A549 (cell line): ENCODE measurements around the gene DDB1. TPM values are rescaled to one million over a fixed set of nuclear protein-coding genes. Genes with fewer than 3 reads are reported as not detected.

Experiments used
- ATAC-seq, 2 experiments: fragments of 200-7000 bp in 1 of 2; fragments of >200 bp in 1 of 2; cut with Nextera tagmentation in 1 of 2; cut with Tn5 transposase in 1 of 2; 3 replicates each; pipeline versions ENCODE4 v1.8.0 to v1.9.1; 2018 to 2020; ENCODE audit warnings: mild to moderate bottlenecking in 1 of 2, moderate library complexity in 1 of 2
- CTCF ChIA-PET: fragments of 300-600 bp; sonication (Branson Sonifier 250); formaldehyde crosslinking; extraction: SDS; loops from one replicate; lab custom pipeline; 2021; ENCODE audit warnings: antibody characterized with exemption, inconsistent platforms; lab: Yijun Ruan, JAX
- POLR2A ChIA-PET: fragments of 350-600 bp; formaldehyde crosslinking; extraction: SDS; loops from one replicate; lab custom pipeline; 2021; ENCODE audit warnings: antibody characterized with exemption, inconsistent platforms; lab: Yijun Ruan, JAX
- DNase-seq, 2 experiments: peaks; one replicate each; pipeline versions ENCODE4 v3.0.0 to v3.0.0-alpha.2; 2011 to 2016; ENCODE audit warnings: low read depth in 1 of 2, low spot score in 1 of 2
- FAIRE-seq: peaks from 2 replicates; lab custom pipeline; 2011; peaks lifted over from hg19 to GRCh38; lab: Jason Lieb, UNC
- H3K27ac ChIP-seq, 2 experiments: fragments of >200 bp; sonication (Bioruptor Twin); formaldehyde crosslinking; 3 replicates each; pipeline ENCODE4 v1.5.1; 2016 to 2017
- H3K4me1 ChIP-seq: fragments of >200 bp; sonication (Bioruptor Twin); formaldehyde crosslinking; 3 replicates; pipeline ENCODE4 v1.6.1; 2016
- H3K4me2 ChIP-seq: fragments of >200 bp; sonication (Bioruptor Twin); formaldehyde crosslinking; 3 replicates; pipeline ENCODE4 v1.6.1; 2016
- H3K4me3 ChIP-seq: fragments of >200 bp; sonication (Bioruptor Twin); formaldehyde crosslinking; 3 replicates; pipeline ENCODE4 v1.5.1; 2016
- H3K9me3 ChIP-seq: fragments of >200 bp; sonication (Bioruptor Twin); formaldehyde crosslinking; 3 replicates; pipeline ENCODE4 v1.6.1; 2016
- ATOH8 ChIP-seq: fragments of 250-450 bp; sonication (Bioruptor Pico); IDR thresholded peaks from 2 replicates; pipeline ENCODE4 v1.5.0; 2020; ENCODE audit warnings: low read depth, mild to moderate bottlenecking, moderate library complexity
- BCL3 ChIP-seq: fragments of >200 bp; sonication (Bioruptor Twin); formaldehyde crosslinking; IDR thresholded peaks from 3 replicates; pipeline ENCODE4 v1.6.1; 2016
- CBX2 ChIP-seq: fragments of 200-600 bp; sonication (generic); IDR thresholded peaks from 2 replicates; pipeline ENCODE4 v1.6.1; 2016; ENCODE audit warnings: low read depth, mild to moderate bottlenecking, borderline replicate concordance
- CBX8 ChIP-seq: fragments of 200-600 bp; sonication (generic); IDR thresholded peaks from 2 replicates; pipeline ENCODE4 v1.6.1; 2016
- CEBPB ChIP-seq, 2 experiments: fragments of >200 bp in 1 of 2; sonication (Bioruptor Twin) in 1 of 2; formaldehyde crosslinking in 1 of 2; IDR thresholded peaks; 2 replicates each; pipeline ENCODE4 v1.6.1; 2012 to 2016
- CHD4 ChIP-seq: fragments of 200-600 bp; sonication (generic); IDR thresholded peaks from 2 replicates; pipeline ENCODE4 v1.6.1; 2016; ENCODE audit warnings: antibody characterized with exemption, mild to moderate bottlenecking, borderline replicate concordance
- CTCF ChIP-seq: fragments of >200 bp; sonication (Bioruptor Twin); formaldehyde crosslinking; IDR thresholded peaks from 3 replicates; pipeline ENCODE4 v1.5.1; 2016
- ESRRA ChIP-seq: fragments of 150-350 bp; IDR thresholded peaks from 2 replicates; pipeline ENCODE4 v1.6.1; 2014; ENCODE audit warnings: mild to moderate bottlenecking, low read length, borderline replicate concordance
- FOSB ChIP-seq: fragments of 250-450 bp; sonication (Bioruptor Pico); IDR thresholded peaks from 2 replicates; pipeline ENCODE4 v1.5.0; 2020; ENCODE audit warnings: mild to moderate bottlenecking, moderate library complexity
- FOXS1 ChIP-seq: fragments of 250-450 bp; sonication (Bioruptor Pico); IDR thresholded peaks from 2 replicates; pipeline ENCODE4 v1.5.0; 2020; ENCODE audit warnings: mild to moderate bottlenecking, moderate library complexity
- GATA3 ChIP-seq: IDR thresholded peaks from 2 replicates; pipeline ENCODE4 v1.6.1; 2012; ENCODE audit warnings: borderline replicate concordance
- HDAC2 ChIP-seq: fragments of 200-600 bp; sonication (generic); IDR thresholded peaks from 2 replicates; pipeline ENCODE4 v1.6.1; 2016
- HES2 ChIP-seq: fragments of >200 bp; sonication (Bioruptor Twin); formaldehyde crosslinking; IDR thresholded peaks from 2 replicates; pipeline ENCODE4 v1.6.1; 2016
- HEYL ChIP-seq: fragments of 250-450 bp; sonication (Bioruptor Pico); IDR thresholded peaks from 2 replicates; pipeline ENCODE4 v1.8.0; 2021; ENCODE audit warnings: mild to moderate bottlenecking, moderate library complexity
- HMGXB4 ChIP-seq: fragments of 250-450 bp; sonication (Bioruptor Pico); IDR thresholded peaks from 2 replicates; pipeline ENCODE4 v1.5.0; 2021; ENCODE audit warnings: mild to moderate bottlenecking, moderate library complexity, borderline replicate concordance
- HOXB13 ChIP-seq: fragments of 250-450 bp; sonication (Bioruptor Pico); IDR thresholded peaks from 2 replicates; pipeline ENCODE4 v1.5.0; 2020; ENCODE audit warnings: low read depth, mild to moderate bottlenecking, moderate library complexity
- MYC ChIP-seq: IDR thresholded peaks from 2 replicates; pipeline ENCODE4 v1.6.1; 2012; ENCODE audit warnings: mild to moderate bottlenecking, inconsistent platforms, low read length, improper control_type of control experiment, borderline replicate concordance
- NFE2L2 ChIP-seq: fragments of 150-350 bp; conservative IDR thresholded peaks from 2 replicates; pipeline ENCODE4 v1.6.1; 2014; ENCODE audit warnings: low read length
- PHF8 ChIP-seq: fragments of 200-600 bp; sonication (generic); IDR thresholded peaks from 2 replicates; pipeline ENCODE4 v1.6.1; 2016; ENCODE audit warnings: low read depth, mild to moderate bottlenecking, antibody characterized with exemption, moderate library complexity, borderline replicate concordance
- POLR2AphosphoS2 ChIP-seq: conservative IDR thresholded peaks from 2 replicates; pipeline ENCODE4 v1.6.1; 2012; ENCODE audit warnings: low read length, improper control_type of control experiment, inconsistent platforms
- RCOR1 ChIP-seq: fragments of 150-350 bp; IDR thresholded peaks from 2 replicates; pipeline ENCODE4 v1.6.1; 2014; ENCODE audit warnings: antibody characterized with exemption, low read length, low read depth
- REST ChIP-seq: fragments of 200-600 bp; sonication (generic); IDR thresholded peaks from 2 replicates; pipeline ENCODE4 v1.6.1; 2016; ENCODE audit warnings: antibody characterized with exemption, mild to moderate bottlenecking, moderate library complexity
- RFX5 ChIP-seq: fragments of 450-650 bp; IDR thresholded peaks from 2 replicates; pipeline ENCODE4 v1.7.1; 2014; ENCODE audit warnings: antibody characterized with exemption, mild to moderate bottlenecking, moderate library complexity
- TFCP2L1 ChIP-seq: fragments of 250-450 bp; sonication (Bioruptor Pico); IDR thresholded peaks from 2 replicates; pipeline ENCODE4 v1.5.0; 2021; ENCODE audit warnings: mild to moderate bottlenecking
- USF2 ChIP-seq: fragments of 450-650 bp; IDR thresholded peaks from 2 replicates; pipeline ENCODE4 v1.6.1; 2014; ENCODE audit warnings: antibody characterized with exemption
- WGBS: methylation state at CpG from one replicate; pipeline ENCODE4 v1.1.6; 2017; ENCODE audit errors: missing lambda C conversion rate; 5-methylcytosine and 5-hydroxymethylcytosine counted together
- polyA plus RNA-seq, 4 experiments: library from polyadenylated mRNA; depleted of rRNA in 3 of 4; stranded (reverse); fragments of >200 nt; fragmentation: RNase III in 1 of 4; extraction: RNeasy Plus Mini Kit Qiagen cat#74134 plus additional on column Dnase treatment in 1 of 4; gene quantifications; 2 replicates in 3 of 4; 3 replicates in 1 of 4; pipeline ENCODE4 v1.2.3, GENCODE V29; 2011 to 2017
- TF ChIP-seq, protein P1 (sequence below): fragments of 150-350 bp; IDR thresholded peaks from 2 replicates; pipeline ENCODE4 v1.6.1; 2014; ENCODE audit warnings: low read depth, mild to moderate bottlenecking, low read length
- TF ChIP-seq, protein P2 (sequence below): IDR thresholded peaks from 2 replicates; pipeline ENCODE4 v1.6.1; 2012

Gene DDB1
- polyA plus RNA-seq, 2 of the 4 experiments (the other 2 are of a cell fraction) = 149 to 222 TPM

DNA sequence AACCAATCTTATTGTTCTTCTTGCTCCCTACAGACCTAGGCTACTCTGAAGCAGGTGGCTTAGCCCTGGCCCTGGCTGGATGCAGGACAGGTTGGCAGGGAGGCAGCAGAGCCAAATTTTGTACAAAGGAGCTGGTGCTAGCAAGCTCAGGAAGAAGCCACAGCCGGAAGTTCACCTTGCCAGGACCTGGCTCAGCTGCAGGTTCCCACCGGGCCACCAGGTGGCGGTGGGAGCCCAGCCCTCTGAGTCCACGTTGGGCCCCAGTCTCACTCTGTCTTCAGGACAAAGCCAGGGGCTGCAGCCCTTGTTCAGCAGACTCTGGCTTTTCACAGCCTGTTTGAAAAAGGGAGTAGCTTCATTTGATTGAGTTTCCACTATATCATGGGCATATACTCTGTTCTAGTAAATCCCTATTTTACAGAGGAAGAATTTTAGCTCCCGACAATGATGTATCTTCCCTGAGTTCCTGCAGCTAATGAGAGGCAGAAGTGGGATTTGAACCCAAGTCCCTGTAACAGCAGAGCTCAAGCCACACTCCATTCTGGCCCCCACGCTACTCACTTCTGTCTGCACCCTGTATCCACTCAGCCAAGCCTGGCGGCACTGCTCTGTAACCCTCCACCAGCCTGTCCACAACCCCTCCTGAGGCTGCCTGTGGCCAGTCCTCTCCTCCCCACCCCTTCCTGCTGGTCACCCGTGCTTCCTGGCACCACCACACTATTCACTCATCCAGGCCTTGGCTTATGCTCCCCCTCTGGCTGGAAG is 3.4 kb upstream of the DDB1 start:
- ChIA-PET POLR2A (interaction anchor here (0.6 to 7.9 kb wide), 4 partner anchors 8 to 56 kb away, joined by 3 to 67 read pairs (median 26); partner anchors contain the start of genes CYB561A3, TMEM138 and TMEM216), CTCF (interaction anchor here (0.6 to 10.9 kb wide), 36 partner anchors 8 to 776 kb away, joined by 3 to 552 read pairs (median 4); partner anchors contain the start of genes CYB561A3, TMEM138 and TMEM216)
- DNase-seq (peak; percentile 83 to 90), ATAC-seq (peak; percentile 69 to 79), FAIRE-seq (no peak)
- H3K4me3 ChIP-seq = no peak overlapping the region
- 25% methylated on average over 8 of the region's 8 CpGs for whole genome bisulfite sequencing
- peaks cover 27% of the 10 kb centered on the region for H3K4me1 ChIP-seq
- H3K27ac ChIP-seq = peak overlapping the region; percentile 63 to 79
- 0 out of 3 replicates have a peak overlapping the region, but pooled peaks have one; percentile 14 for H3K4me2 ChIP-seq
- no peaks in the 10 kb centered on the region for H3K9me3 ChIP-seq
- no peak for TF ChIP-seq USF2
- no peak for TF ChIP-seq TFCP2L1 (CRISPR knock-in tag)
- no peak for TF ChIP-seq FOXS1 (CRISPR knock-in tag)
- TF ChIP-seq HMGXB4 = no peak
- no peak for TF ChIP-seq ESRRA
- no peak for TF ChIP-seq CBX8
- TF ChIP-seq RCOR1 = no peak
- no peak for TF ChIP-seq ATOH8 (CRISPR knock-in tag)
- TF ChIP-seq HES2 = no peak
- no peak for TF ChIP-seq CBX2
- TF ChIP-seq HDAC2 = no peak
- no peak for TF ChIP-seq BCL3
- TF ChIP-seq HOXB13 (CRISPR knock-in tag) = no peak
- TF ChIP-seq, protein P1, sequence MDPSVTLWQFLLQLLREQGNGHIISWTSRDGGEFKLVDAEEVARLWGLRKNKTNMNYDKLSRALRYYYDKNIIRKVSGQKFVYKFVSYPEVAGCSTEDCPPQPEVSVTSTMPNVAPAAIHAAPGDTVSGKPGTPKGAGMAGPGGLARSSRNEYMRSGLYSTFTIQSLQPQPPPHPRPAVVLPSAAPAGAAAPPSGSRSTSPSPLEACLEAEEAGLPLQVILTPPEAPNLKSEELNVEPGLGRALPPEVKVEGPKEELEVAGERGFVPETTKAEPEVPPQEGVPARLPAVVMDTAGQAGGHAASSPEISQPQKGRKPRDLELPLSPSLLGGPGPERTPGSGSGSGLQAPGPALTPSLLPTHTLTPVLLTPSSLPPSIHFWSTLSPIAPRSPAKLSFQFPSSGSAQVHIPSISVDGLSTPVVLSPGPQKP = no peak
- TF ChIP-seq PHF8 = no peak
- TF ChIP-seq CHD4 = no peak
- no peak for TF ChIP-seq REST
- no peak for TF ChIP-seq POLR2AphosphoS2
- no peak for TF ChIP-seq MYC
- no peak for TF ChIP-seq RFX5
- no peak for TF ChIP-seq HEYL (CRISPR knock-in tag)
- no peak for TF ChIP-seq GATA3
- TF ChIP-seq CTCF = peak; percentile 97
- TF ChIP-seq CEBPB (IDR thresholded peaks at IDR 0.05) = no peak
- TF ChIP-seq, protein P2, sequence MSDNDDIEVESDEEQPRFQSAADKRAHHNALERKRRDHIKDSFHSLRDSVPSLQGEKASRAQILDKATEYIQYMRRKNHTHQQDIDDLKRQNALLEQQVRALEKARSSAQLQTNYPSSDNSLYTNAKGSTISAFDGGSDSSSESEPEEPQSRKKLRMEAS = peak; percentile 54; the same call in 1 of the 2 replicates
- no peak for TF ChIP-seq FOSB
- TF ChIP-seq NFE2L2 = no peak
